GM12872 (cell line): ENCODE results near the gene TNXB.

Source experiments
- TF ChIP-seq, protein P1 (sequence below): IDR thresholded peaks from 3 replicates; pipeline ENCODE4 v1.5.1; 2011; ENCODE audit warnings: low read depth, mild to moderate bottlenecking, low read length, moderate library complexity; ENCODE audit not compliant: insufficient read depth

TNXB gene

DNA sequence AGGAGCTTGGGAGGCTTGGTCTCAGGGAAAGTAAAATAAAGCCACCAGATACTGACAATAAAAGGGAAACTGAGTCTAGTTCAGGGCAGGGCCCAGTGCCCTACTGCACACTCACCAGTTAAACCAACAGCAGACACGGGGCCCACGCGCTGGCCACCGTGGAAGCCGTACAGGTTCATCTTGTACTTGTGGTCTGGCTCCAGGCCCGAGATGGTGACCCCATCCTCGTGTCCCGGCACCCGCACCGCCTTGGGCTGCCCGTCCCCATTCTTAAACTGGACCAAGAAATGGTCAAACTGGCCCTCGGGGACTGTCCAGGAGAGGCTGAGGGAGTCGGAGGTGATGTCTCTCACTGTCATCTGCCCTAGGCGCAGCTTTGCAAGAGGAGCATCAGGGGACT lies 44.4 kb downstream of the TNXB start:
- TF ChIP-seq, protein P1, sequence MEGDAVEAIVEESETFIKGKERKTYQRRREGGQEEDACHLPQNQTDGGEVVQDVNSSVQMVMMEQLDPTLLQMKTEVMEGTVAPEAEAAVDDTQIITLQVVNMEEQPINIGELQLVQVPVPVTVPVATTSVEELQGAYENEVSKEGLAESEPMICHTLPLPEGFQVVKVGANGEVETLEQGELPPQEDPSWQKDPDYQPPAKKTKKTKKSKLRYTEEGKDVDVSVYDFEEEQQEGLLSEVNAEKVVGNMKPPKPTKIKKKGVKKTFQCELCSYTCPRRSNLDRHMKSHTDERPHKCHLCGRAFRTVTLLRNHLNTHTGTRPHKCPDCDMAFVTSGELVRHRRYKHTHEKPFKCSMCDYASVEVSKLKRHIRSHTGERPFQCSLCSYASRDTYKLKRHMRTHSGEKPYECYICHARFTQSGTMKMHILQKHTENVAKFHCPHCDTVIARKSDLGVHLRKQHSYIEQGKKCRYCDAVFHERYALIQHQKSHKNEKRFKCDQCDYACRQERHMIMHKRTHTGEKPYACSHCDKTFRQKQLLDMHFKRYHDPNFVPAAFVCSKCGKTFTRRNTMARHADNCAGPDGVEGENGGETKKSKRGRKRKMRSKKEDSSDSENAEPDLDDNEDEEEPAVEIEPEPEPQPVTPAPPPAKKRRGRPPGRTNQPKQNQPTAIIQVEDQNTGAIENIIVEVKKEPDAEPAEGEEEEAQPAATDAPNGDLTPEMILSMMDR, result no peak

DNA sequence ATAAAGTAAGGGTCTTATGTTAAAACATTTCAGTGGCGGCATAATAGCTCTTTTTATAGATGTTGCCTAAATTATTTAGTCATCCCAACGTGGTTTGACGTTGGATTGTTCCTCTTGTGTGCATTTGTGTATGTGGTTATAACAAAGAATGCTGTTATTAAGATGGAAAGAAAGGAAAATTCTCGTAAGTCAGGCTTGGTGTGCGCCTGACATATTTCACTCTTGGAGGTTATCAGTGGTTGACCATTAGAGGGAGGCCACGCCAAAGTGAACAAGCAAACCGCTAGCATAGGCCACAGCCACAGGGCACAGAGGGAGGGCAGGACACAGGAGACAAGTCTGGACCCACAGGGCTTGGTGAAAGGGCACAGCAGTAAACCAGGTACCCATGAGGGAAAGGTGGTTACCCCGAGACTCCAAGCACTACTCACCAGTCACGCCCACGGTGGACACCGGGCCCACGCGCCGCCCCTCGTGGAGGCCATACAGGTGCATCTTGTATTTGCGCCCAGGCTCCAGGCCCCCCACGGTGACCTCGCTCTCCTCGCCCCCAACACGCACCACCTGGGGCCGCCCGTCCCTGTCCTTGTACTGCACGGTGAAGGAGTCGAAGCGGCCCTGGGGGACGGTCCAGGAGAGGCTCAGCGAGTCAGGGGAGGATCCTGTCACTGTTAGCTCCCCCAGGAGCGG lies 48.0 kb downstream of the TNXB start:
- TF ChIP-seq, protein P1, result no peak

DNA sequence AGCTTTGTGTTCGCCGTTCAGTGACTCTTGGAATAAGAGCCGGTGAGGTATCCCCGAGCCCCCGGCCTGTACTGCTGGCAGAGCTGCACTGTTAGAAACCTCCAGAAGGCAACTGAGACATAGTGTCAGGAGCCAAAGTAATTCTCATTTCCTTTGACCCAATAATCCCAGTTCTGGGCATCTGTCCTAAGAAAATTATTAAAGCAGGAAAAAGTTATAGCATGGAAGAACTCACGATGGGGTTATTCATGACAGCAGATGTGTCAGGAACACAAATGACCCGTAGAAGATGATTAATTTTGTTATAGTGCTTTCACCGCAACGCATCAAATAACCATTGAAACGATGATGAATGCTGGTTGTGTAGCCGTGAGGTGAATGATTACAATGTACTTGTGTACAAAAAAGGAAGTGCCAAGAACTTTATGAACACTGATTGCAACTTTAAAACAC lies 50.6 kb downstream of the TNXB start:
- TF ChIP-seq, protein P1, result no peak

DNA sequence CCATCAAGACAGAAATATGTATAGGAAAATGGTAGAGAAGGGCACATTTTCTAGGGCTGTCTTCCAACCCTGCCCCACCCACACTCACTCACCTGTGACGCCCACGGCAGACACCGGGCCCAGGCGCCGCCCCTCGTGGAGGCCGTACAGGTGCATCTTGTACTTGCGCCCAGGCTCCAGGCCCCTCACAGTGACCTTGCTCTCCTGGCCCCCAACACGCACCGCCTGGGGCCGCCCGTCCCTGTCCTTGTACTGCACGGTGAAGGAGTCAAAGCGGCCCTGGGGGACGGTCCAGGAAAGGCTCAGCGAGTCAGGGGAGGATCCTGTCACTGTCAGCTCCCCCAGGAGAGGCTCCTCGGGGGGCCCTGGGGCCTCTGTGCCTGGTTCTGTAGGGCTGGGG lies 51.2 kb downstream of the TNXB start:
- TF ChIP-seq, protein P1, result no peak

DNA sequence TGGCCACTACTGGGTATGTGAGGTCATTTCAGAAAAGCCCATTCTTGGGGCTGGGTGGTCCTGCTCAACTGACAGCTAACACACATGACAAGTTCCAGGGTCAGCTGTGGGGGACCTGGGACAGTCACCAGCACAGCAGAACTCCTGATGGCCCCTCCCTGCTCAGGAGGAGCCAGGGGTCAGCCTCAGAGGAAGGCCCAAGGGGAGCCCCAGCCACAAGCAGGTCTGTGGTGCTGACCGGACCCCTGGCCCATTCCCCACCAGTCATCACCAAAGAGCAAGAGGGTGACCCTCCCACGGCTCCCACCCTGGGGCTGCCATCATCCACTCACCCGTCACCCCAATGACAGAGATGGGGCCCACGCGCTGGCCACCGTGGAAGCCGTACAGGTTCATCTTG lies 52.9 kb downstream of the TNXB start:
- TF ChIP-seq, protein P1, result no peak

DNA sequence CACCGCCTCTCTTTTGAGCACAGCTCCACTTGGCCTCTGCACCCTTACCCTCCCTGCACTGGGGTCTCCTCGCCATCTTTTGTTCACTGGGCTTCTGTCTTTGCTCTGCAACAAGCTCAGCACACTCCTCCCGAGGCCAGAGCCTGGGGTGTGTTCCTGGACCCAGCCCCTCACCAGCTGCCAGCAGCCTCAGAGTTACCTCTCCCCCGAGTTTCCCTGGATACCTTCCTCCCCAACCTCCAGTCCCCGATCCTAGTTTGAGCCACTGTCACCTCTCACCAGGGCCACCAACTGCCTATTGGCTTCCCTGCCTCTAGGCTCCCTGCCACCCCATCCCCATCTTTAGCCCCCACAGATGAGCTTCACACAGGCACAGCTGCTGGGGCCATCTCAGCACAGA lies 58.6 kb downstream of the TNXB start:
- TF ChIP-seq, protein P1, result no peak

DNA sequence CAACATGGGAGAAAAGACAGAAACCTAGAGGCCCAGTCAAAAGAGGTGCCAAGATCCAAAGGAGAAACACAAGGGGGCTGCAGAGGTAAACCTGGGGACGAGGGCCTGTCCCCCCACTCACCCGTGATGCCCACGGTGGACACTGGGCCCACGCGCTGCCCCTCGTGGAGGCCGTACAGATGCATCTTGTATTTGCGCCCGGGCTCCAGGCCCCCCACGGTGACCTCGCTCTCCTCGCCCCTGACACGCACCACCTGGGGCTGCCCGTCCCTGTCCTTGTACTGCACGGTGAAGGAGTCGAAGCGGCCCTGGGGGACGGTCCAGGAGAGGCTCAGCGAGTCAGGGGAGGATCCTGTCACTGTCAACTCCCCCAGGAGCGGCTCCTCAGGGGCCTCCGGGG lies 60.0 kb downstream of the TNXB start:
- TF ChIP-seq, protein P1, result 0 out of 3 replicates have a peak, but pooled peaks have one; percentile 0
